DMS53 (cell line): ENCODE data around the gene SAMD4A.

ENCODE experiments used
- DNase-seq: peaks from one replicate; lab custom pipeline; 2025; lab: John Stamatoyannopoulos, UW

The SAMD4A gene

DNA sequence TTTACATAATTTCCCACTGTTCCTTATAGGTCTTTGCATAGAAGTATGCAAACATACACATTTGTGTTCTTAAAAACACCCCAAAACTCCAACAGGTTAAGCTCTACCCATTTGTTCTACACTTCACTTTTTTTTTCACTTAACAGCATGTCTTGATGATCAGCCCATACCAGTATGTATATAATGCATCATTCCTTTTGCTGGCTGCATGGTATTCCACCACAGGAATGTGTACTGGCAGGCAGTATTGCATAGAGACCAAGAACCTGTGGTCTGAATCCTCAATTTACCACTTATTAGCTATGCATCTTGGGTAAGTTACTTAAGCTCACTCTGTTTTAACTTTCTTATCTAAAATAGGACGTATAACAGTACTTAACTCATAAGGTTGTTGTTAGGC, 65.5 kb downstream of the SAMD4A start:
- DNase-seq: no peak

- DNase-seq: no peak
Observed at GRCh38 chr14:54633076-54633475, 66.1 kb downstream of the SAMD4A start.

DNA sequence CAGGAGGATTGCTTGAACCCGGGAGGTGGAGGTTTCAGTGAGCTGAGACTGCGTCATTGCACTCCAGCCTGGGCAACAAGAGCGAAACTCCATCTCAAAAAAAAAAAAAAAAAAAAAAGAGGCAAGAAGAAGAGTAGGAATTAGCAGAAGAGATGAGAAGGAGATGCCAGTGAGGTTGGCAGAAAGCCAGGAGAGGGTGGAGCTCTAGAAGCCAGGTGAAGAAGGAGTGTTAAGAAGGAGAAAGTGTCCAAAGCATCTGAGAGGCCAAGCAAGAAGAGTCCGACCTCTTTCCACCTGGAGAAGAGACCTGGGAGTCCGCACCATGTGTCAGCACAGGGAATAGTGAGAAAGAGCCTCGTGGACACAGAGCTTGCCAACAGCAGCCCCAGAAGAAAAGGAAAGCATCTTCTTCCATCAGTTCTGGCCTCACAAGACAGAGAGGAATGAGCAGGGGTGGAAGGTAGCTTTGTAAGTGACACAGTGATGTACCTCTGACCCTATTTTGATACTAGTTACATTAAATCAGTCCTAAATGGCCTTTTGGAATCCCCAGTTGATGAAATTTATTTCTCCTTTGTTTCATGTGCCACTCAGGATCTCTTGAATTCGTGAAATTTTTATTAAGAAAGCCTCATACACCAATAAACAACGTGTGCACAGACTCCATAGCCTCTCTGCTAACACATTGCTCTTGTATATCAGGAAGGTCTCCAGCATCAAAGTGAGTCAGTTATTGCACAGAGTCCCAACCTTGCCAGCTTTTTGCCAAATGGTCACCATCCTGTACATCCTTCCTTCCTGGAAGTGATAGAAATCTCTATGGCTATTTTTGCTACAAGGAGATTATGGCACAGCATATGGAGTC, 70.6 kb downstream of the SAMD4A start:
- DNase-seq: peak; percentile 9

DNA sequence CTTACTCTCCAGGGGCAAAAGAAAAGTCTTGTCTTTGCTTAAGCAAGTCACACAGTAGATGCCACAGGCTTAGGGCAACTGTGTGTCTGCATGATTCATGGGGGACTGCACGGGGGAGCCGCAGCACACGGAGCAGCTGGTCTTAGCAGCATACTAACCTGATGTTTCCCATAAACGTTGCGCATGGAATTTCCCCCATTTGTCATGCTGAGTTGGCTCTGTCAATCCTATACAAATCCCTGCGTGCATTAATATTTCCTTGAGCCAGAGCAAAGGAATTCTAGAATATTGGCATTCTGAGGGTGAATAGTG, 71.2 kb downstream of the SAMD4A start:
- DNase-seq: no peak

DNA sequence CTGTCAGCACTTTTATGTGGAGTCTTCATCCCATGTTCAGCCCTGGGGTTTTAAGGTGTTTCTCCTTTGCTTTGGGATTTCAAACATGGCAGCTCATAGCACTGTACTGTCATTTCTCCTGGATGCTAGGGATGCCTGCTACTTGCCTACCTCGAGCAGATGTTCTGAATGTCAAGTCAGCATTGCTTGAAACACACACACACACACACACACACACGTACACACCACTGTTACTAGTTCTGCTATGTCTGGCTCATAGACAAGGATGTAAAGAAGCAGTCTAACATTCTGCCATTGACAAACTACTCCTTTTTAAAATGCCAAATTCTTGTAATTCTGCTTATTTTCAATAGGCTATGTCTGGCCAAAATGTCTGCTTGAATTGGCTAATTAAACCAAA, 72.7 kb downstream of the SAMD4A start:
- no peak for DNase-seq

DNA sequence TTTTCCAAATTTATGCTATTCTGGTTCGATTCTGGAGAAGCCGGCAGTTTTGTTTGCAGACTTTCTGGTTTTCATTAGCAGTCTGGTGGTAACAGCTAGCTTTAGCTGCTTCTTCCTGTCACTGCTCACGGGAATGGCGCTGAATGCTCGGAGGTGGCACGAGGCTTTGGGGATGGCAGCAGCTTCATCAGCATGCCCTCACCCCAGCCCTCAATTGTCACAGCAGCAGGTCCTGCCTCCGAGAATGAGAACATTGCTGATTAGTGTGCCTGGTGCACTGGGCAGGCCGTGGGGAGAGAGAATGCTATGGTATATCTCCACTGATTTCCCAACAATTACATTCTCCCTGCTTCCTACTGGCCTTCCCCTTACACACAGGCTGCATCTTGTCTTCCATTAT, 73.6 kb downstream of the SAMD4A start:
- no peak for DNase-seq

GRCh38 chr14:54642121-54642520, 75.2 kb downstream of the SAMD4A start:
- DNase-seq: no peak

GRCh38 chr14:54642801-54643695, 76.1 kb downstream of the SAMD4A start:
- no peak for DNase-seq

DNA sequence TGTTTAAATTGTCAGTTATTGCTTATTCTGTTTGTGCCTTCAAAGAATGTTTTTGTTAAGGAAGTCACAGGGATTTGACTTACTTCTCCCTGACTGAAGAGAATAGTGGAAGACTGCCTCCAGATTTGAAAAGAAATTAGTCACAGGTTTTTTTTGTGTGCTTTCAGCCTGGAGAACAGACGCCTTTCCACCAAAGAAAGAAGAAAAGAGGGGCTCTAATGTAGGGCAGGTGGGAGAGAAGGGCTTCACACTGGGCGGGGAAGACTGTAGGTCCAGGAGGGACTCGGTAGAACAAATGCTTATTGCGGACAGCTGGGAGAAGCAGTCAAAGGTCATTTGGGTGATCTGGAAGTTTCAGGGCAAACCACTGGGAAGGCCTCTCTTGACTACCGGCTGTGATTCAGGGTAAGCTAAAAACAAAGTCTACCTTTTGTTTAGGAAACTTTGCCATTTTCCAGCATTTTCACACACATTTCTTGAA, 76.8 kb downstream of the SAMD4A start:
- no peak for DNase-seq

- no peak for DNase-seq
Observed at GRCh38 chr14:54645639-54646038, 78.7 kb downstream of the SAMD4A start.

GRCh38 chr14:54646626-54647025, 79.7 kb downstream of the SAMD4A start:
- DNase-seq: no peak

- peak; percentile 79 for DNase-seq
Observed at GRCh38 chr14:54647378-54647777, 80.5 kb downstream of the SAMD4A start.

- no peak for DNase-seq
Observed at GRCh38 chr14:54649056-54649455, 82.1 kb downstream of the SAMD4A start.

- DNase-seq: no peak
Observed at GRCh38 chr14:54650331-54650958, 83.5 kb downstream of the SAMD4A start.

GRCh38 chr14:54650959-54651351, 84.0 kb downstream of the SAMD4A start:
- no peak for DNase-seq

DNA sequence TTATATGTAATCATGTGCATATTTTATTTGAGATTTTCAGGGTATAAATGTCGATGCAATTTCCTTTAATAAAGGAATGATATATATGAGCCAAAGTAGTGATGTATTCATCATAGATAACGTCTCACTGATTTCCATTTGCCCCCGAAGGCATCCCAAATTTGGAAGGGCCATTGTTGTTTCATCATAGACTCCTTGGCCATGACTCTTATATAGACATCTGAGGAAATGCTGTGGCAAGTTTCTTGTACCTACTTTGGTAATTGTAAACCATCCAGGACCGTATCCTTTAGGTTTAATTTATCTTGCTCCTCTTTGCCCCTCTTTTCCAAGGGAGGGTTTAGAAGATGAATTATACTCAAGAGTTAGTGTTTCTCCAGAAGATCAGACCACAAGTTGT, 84.7 kb downstream of the SAMD4A start:
- no peak for DNase-seq

DNA sequence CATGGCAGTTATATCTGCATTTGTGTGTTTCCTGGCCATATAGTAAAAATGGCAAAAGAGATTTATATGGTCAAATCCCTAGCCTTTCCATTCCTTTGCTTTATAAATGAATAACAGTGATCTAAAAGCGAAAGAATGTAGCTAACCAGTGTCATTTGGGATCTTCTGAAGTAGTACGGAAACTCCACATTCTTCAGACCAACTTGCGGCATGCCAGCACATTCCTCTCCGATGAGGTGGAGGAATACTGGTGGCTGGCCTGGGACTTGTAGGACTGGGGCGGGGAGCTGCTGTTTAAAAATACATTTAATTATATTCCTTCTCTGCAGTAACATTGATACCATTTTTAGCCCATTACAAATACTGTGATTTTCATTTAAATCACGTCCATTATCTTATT, 85.3 kb downstream of the SAMD4A start:
- DNase-seq: peak; percentile 18

DNA sequence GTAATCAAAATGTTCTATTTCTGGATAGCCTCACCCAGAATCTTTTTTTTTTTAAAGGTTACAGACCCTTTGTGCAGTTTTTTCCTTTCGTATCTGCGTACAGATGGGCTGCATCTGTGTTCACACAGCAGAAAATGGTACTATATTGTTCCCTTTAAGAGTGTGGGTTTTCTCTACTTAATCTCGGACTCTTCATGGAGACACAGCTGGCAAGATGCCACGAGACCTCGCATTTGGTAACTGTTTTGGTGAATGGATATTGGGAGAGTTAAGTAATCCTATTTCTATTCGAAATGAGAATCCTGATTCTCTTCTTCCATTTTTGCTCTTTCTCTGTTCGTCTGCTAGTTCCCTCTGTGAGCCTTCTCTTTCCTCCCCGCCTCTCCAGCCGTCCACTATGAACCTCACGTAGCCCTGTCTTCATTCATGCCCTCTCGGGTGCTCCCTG, 85.7 kb downstream of the SAMD4A start:
- no peak for DNase-seq

- no peak for DNase-seq
Observed at GRCh38 chr14:54653712-54654469, 87.0 kb downstream of the SAMD4A start.

DNA sequence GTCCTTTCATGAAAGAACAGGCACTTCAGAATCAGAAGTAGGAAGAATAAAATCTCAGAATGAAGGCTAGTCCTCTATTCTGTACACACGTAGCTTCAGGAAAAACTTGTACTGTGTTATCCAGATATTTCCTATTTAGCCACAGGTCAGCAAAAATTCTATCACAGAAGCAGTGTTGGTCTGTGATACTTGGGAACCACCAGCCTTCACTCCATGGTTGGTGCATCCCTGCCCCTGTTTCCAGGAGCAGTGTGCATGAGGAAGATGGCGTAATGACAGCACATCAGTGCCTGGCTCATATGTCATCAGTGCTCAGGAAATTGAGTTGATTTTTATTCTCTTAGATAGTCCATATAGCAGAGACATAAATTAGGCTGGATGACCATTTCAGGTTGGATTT, 87.7 kb downstream of the SAMD4A start:
- no peak for DNase-seq

- peak; percentile 55 for DNase-seq
Observed at GRCh38 chr14:54658836-54659235, 91.9 kb downstream of the SAMD4A start.

DNA sequence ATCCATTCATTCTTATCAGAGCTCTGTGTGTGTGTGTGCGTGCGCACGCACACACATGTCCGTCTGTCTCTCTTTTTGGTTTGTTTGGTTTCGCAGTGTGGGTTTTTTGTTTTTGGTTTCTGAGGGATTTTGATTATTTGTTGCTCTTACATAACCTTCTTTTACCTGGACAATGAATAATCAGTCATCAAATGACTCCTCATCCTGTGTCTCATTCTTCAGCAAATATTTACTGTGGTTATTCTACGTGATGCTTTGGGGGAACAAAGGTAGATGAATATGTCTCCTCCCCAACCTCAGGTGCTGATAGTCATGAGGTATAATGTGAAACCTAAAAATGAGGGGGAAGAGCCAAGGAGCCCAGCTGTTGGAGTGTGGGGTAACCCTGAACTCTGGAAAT, 92.4 kb downstream of the SAMD4A start:
- DNase-seq: peak; percentile 78
